ENCODE data around the gene BCAN.

BCAN gene

GRCh38 chr1:156664046-156664766 is 22.3 kb downstream of the BCAN start:
- no peak for DNase-seq

DNA sequence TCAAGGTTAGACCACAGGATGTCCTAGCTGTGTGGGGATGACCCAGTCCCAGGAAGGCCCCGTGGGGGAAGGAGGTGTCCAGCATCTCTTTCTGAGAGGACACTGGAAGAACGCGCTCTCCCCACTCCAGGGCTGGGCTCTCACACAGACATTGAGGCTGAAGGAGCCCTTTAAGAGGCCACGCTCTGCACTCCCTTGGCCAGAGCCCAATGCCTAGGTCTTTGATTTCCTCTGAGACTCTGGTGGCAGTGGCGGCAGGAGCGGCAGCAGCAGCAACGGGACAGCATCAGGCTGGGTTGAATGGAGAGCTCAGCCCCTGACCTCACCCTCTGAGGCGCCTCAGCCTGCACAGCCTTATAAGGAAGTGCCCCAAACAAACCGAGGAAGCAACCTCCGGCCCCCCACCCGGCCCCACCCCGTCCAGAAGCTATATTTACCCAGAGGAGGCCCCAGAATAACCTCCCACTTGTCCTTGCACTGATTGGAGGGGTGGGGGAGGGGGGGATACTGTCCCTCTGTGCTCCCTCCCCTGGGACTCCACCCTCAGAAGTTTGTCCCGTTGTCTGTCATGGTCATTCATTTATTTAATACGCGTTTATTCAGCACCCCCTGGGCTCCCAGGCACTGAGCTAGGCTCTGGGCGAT is 23.0 kb downstream of the BCAN start:
- peak in 1 of 2 experiments; percentile 19 for DNase-seq

DNA sequence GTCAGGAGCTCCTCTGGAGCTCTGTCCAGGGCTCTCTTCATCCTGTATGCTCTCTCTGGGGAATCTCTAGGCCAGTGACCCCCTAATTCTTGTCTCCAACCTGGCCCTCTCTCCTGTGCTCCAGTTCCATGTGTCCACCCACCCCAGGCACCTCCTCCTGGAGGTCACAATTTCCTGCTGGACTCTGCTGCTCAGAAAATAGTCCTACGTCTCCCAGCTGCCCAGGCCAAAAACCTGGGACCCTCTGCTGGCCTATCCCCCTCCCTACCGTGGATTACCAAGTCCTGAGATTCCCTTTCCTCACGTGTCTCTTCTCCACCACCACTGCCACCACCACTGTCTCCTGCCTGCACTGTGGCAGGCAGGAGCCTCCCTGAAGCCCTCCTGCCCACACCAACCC is 23.6 kb downstream of the BCAN start:
- no peak for DNase-seq

DNA sequence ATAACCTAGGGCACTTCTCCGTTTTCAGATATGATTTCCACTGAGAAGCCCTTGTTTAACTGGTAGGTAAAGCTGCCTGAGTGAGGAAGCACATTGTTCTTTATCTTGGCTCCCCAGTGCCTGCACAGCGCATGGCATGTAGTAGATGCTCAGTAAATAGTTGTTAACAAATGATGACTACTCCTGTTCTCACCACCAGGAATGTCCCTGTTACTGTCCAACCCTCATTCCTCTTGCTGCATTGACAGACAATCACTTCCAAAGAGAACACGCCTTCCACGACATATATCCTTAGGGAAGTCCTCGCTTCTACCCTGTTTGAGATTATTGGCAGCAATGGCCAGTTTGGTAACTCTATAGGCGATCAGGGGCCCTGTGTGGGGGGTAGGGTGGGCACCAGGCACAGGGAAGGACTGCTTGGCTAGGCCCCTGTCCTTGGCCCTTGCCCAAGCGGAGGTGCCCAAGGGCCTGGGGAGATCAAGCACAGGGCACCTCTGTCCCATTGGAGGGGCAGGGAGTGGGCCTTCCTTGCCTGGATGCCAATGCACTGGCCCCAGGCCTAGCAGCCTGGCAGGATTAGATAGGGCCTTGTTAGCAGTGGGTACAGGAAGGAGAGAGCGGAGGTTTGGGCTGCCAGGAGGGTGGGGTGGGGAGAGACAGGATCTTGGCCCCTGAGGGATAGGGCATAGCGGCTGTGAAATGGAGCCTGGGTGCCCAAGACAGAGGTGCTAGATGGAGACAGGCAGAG is 25.1 kb downstream of the BCAN start:
- no peak for DNase-seq

- DNase-seq = no peak
Measured at GRCh38 chr1:156667610-156667967, 25.7 kb downstream of the BCAN start.

DNA sequence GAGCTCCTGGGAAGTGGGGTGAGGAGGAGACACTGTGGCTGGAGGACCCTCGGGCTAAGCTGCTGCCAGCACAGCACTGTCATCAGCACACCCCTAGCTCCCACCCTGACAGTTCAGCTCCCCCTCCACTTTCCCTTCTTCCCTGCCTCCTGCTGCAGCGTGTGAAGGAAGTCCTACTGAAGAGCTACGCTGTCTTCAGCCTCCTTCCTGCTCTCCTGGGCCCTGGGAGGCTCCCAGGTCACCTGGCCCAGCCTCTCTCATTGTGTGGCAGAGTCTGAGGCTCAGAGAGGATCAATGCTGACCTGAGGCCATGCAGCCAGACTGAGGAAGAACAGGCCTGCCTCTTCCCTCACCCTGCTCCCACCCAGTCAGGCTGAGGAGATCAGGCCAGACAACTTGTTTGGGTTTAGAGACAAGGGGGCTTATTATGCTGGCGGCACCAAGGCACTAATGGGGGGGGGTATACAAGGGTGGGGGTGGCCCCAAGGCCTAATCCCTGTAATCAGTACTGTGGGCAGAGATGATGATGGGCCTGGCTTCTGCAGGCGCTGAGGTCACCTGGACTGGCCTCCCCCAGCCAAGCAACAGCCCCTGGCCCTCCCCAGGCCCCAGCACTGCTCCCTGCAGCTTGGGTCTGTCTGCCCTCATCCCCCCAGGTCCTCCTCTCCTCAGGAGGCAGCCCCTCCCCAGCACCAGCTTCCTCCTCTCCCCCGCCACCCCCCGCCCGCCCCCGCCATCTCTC is 26.2 kb downstream of the BCAN start:
- DNase-seq = no peak

DNA sequence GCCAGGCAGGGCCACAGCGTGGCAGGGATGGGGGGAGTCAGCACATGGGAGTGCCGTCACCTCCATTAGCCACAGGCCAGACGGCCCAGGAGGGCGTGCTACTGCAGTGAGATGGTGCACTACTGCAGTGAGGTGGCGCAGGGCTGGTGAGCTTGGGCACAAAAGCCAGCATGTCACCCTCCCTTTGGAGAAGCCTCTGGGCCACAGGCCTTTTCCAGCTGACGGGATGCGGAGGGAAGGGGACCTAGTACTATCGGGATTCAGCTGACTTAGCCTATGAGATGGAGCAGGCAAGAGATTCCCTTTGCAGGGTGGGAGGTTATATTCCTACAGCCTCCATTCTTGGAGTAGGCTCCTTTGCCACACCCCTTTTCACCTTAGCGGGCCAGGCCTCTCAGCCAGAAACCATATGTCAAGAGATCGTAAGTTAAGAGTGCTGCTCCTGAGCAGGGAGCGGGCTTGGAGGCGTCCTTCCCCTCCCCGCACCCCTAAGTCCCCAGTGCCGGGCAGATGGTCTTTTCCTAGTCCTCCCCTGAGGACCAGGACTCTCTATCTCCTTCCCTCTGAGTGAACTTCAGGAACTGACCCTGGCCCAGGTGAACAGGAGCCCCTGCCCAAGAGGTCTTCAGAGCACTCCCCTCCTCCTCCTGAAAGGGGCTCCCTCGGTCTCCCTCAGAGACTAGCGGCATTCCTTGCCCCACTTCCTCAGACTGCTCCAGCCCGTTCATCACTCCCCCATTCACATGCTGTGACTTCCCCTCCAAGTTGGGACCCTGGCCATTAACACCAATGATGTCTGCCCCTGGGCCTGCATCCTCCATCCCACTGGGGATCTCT is 27.1 kb downstream of the BCAN start:
- no peak for DNase-seq

- DNase-seq = no peak
Measured at GRCh38 chr1:156669794-156670193, 27.9 kb downstream of the BCAN start.

GRCh38 chr1:156670359-156670758 is 28.4 kb downstream of the BCAN start:
- DNase-seq = no peak

DNA sequence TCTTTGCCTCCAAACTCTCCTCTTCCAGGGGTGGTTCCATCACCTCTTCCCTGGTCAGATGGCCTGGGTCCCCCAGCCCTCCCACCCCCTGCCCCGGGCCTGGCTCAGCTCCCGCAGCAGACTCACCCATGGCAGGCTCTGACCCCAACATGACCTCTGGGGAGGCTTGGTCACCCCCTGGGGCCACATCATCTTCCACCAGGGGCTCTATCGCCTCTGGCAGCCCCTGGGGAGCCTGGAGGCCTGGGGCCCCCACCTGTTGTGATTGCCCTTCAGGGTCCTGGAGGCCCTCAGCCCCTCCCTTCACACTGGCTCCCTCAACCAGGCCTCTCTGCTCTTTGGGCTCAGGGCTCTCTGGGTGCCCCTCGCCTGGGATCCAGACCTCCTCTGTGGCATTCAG is 28.9 kb downstream of the BCAN start:
- DNase-seq = no peak

- no peak for DNase-seq
Measured at GRCh38 chr1:156671804-156672203, 29.9 kb downstream of the BCAN start.

GRCh38 chr1:156673387-156674121 is 31.6 kb downstream of the BCAN start:
- no peak for DNase-seq

DNA sequence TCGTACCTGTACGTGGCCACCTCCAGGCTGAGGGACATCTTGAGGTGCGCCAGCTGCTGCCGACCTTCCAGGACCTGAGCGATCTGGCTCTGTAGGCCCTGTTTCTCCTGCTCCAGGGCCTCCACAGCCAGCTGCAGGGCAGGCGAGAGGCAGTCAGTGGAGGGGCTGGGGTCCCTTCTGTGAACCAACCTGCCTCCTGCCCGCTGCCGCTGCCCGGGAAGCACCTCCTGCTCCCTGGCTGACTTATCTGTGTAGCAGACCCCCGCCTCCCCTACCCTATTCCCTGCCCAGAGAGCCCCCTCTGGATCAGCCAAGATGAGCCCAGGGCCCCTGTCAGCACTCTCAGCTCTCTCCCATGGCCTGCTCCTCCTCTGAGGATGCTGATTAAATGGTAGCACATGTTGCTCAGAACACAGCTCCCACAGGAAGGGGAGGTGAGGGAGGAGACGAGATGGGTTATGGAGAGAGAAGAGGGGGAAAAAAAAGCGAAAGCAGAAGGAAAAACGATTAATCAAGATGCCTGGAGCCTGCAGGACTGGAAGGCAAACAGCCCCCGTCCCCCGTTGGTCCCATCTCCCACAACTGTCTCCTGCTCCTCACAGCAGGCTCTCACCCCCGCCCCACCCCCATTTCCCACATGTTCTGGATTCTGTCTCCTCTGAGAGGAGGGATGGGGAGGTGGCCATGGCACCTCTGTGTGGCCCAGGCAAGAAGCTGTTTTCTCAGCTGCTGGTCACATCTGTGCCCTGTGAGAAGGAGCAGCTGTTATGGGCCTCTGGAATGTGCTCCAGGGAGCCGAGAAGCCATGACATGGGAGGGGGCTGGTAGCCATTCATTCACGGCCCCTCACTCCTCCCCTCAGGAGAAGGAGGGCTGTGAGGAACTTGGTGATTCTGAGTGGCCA is 33.5 kb downstream of the BCAN start:
- no peak for DNase-seq

- DNase-seq = no peak
Measured at GRCh38 chr1:156676114-156676819, 34.4 kb downstream of the BCAN start.

- no peak for DNase-seq
Measured at GRCh38 chr1:156676820-156677615, 35.1 kb downstream of the BCAN start, which contains the start of gene NES. NES (minus strand) TSS chr1:156677407; CDS start chr1:156677264, 143 bp downstream.

GRCh38 chr1:156677616-156678596 is 36.0 kb downstream of the BCAN start:
- DNase-seq = peak; percentile 46 to 61

DNA sequence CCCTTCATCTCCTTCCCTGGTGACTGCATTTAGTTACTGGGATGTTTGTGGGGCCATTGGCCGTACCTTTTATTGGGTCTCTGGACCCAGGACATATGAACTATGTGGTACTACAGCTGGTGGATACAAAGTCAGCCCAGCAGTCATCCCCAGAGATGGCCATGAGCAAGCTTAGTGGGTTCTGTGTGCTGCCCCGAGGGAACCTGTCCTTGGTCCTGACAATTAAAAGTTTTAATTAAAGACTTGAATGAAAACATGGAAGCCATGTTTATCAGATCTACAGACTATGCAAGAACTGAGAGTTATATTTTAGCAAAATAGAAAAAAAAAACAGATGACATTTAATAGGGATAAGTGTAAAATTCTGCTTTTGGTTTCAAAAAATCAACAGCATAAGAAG is 38.1 kb downstream of the BCAN start:
- no peak for DNase-seq

Measured in Kasumi-1 (cell line).